Measurements from ENCODE around the gene LRRC45.

DNA sequence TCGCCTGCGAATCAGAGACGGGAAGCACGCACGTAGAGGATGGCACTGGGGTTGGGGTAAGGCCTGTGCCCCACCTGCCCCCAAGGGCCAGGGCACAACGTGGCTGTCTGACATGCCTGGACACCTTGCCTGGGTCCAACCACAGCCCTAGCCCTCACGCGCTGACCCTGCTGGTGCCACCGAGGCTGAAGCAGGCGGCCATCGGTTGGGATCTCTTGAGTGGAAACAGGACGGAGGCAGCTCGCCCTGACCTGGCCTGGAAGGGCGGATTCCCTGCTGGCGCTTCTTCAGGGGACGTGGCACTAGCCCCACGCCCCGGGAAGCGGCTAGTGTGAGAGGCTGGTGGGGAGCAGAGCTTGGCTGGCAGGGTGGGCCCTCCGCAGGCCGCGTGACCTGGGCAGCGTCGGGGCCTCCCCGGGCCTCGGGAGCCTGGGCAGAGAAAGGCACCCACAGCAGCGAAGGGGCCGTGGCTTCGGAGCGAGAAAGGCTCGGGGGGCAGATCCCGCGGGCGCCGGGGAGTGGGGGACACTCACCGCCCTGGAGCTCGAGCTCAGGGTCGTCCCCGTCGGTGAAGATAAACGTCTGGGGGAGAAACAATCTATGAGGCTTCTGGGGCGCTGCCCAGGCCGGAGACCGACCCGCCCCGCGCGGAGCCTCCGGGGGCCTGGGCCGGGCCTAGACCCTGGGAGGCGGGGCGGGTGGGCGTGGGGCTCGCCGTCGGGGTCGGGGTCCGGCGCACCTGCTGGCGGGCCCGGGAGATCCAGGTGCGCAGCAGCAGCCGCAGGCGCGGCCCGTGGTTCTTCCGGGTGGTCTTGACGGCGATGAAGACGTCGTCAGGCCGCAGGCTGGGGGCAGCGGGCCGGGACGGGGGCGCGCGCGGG, 27.9 kb downstream of the LRRC45 start:
- TF ChIP-seq, protein P1, sequence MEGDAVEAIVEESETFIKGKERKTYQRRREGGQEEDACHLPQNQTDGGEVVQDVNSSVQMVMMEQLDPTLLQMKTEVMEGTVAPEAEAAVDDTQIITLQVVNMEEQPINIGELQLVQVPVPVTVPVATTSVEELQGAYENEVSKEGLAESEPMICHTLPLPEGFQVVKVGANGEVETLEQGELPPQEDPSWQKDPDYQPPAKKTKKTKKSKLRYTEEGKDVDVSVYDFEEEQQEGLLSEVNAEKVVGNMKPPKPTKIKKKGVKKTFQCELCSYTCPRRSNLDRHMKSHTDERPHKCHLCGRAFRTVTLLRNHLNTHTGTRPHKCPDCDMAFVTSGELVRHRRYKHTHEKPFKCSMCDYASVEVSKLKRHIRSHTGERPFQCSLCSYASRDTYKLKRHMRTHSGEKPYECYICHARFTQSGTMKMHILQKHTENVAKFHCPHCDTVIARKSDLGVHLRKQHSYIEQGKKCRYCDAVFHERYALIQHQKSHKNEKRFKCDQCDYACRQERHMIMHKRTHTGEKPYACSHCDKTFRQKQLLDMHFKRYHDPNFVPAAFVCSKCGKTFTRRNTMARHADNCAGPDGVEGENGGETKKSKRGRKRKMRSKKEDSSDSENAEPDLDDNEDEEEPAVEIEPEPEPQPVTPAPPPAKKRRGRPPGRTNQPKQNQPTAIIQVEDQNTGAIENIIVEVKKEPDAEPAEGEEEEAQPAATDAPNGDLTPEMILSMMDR (IDR thresholded peaks at IDR 0.05; ENCODE audit: low read depth, low read length, poor library complexity, severe bottlenecking) = no peak
- no peak for TF ChIP-seq EZH2phosphoT487 (IDR thresholded peaks at IDR 0.05; ENCODE audit: borderline replicate concordance, low read length)
